Ishikawa (cell line): ENCODE results near the gene RASGEF1B.

Experiments
- CEBPB ChIP-seq: IDR thresholded peaks from 2 replicates; pipeline ENCODE4 v1.6.1; 2012
- CREB1 ChIP-seq: IDR thresholded peaks from 2 replicates; pipeline ENCODE4 v1.6.1; 2012; ENCODE audit warnings: low read depth
- EGR1 ChIP-seq: IDR thresholded peaks from 2 replicates; pipeline ENCODE4 v1.6.1; 2012
- EP300 ChIP-seq: IDR thresholded peaks from 2 replicates; pipeline ENCODE4 v1.6.1; 2012; ENCODE audit warnings: borderline replicate concordance
- FOXM1 ChIP-seq: IDR thresholded peaks from 2 replicates; pipeline ENCODE4 v1.6.1; 2012; ENCODE audit warnings: low read depth, borderline replicate concordance
- MAX ChIP-seq: IDR thresholded peaks from 2 replicates; pipeline ENCODE4 v1.6.1; 2012
- NFIC ChIP-seq: IDR thresholded peaks from 2 replicates; pipeline ENCODE4 v1.6.1; 2012
- RAD21 ChIP-seq: IDR thresholded peaks from 2 replicates; pipeline ENCODE4 v1.6.1; 2012; ENCODE audit warnings: low read depth
- REST ChIP-seq: IDR thresholded peaks from 2 replicates; pipeline ENCODE4 v1.6.1; 2012; ENCODE audit warnings: low read depth, mild to moderate bottlenecking
- TAF1 ChIP-seq: IDR thresholded peaks from 2 replicates; pipeline ENCODE4 v1.6.1; 2012; ENCODE audit warnings: low read depth, mild to moderate bottlenecking
- TCF12 ChIP-seq: IDR thresholded peaks from 2 replicates; pipeline ENCODE4 v1.6.1; 2012; ENCODE audit warnings: low read depth
- TEAD4 ChIP-seq: IDR thresholded peaks from 2 replicates; pipeline ENCODE4 v1.6.1; 2012
- USF1 ChIP-seq: IDR thresholded peaks from 2 replicates; pipeline ENCODE4 v1.6.1; 2012
- YY1 ChIP-seq: IDR thresholded peaks from 2 replicates; pipeline ENCODE4 v1.6.1; 2012; ENCODE audit warnings: low read depth
- ZBTB7A ChIP-seq: IDR thresholded peaks from 2 replicates; pipeline ENCODE4 v1.6.1; 2012; ENCODE audit warnings: low read depth

The RASGEF1B gene

GRCh38 chr4:81455897-81456296 is 15.8 kb downstream of the RASGEF1B start:
- TF ChIP-seq NFIC: no peak
- TF ChIP-seq EGR1: no peak
- no peak for TF ChIP-seq REST
- no peak for TF ChIP-seq FOXM1
- no peak for TF ChIP-seq USF1
- TF ChIP-seq YY1: no peak
- no peak for TF ChIP-seq CREB1
- no peak for TF ChIP-seq RAD21
- TF ChIP-seq TAF1: no peak
- no peak for TF ChIP-seq ZBTB7A

GRCh38 chr4:81454948-81455347 is 16.8 kb downstream of the RASGEF1B start:
- no peak for TF ChIP-seq YY1
- no peak for TF ChIP-seq TEAD4
- no peak for TF ChIP-seq RAD21
- no peak for TF ChIP-seq EGR1
- TF ChIP-seq REST: no peak
- no peak for TF ChIP-seq TAF1
- no peak for TF ChIP-seq EP300
- TF ChIP-seq ZBTB7A: no peak
- TF ChIP-seq TCF12: no peak
- TF ChIP-seq NFIC: no peak
- no peak for TF ChIP-seq USF1
- TF ChIP-seq MAX: no peak
- TF ChIP-seq CREB1: no peak
- TF ChIP-seq FOXM1: no peak
- no peak for TF ChIP-seq CEBPB

GRCh38 chr4:81454499-81454898 is 17.2 kb downstream of the RASGEF1B start:
- TF ChIP-seq ZBTB7A (no peak), TEAD4 (no peak), USF1 (no peak), YY1 (no peak; the same call in 1 of the 2 replicates), TCF12 (no peak), CREB1 (no peak), NFIC (no peak), REST (no peak), MAX (no peak), CEBPB (no peak), RAD21 (no peak), FOXM1 (no peak), EGR1 (no peak)

- TF ChIP-seq MAX (no peak), CEBPB (no peak), ZBTB7A (no peak), EP300 (no peak), CREB1 (no peak), TAF1 (no peak), RAD21 (no peak), EGR1 (no peak), NFIC (no peak), YY1 (no peak), FOXM1 (no peak), REST (no peak), TEAD4 (no peak), USF1 (no peak), TCF12 (no peak)
Measured at GRCh38 chr4:81453024-81453423, 18.7 kb downstream of the RASGEF1B start.
